Stimulated activated CD4-positive, alpha-beta T cell treated with anti-CD3 and anti-CD28 coated beads, Interleukin-15, amount 100 ng/mL, for 1 hour (primary cell): Measurements from ENCODE around the gene SUCLA2.
"Not testable (repeated sequence)": the region's sequence is repeated elsewhere in the genome, so short reads cannot be mapped to it uniquely, and the experiment has no call there.

Experiments
- DNase-seq, 2 donors: peaks; one replicate each; pipeline ENCODE4 v3.0.0-alpha.2; 2020; ENCODE audit warnings: low read depth in 1 of 2, low spot score in 1 of 2

Gene SUCLA2

GRCh38 chr13:48001114-48001881, at the start of gene SUCLA2:
SUCLA2 (minus strand) TSS chr13:48001273; CDS start chr13:48001269, 4 bp downstream.
- peak; percentile 77 to 91 for DNase-seq

GRCh38 chr13:48050550-48050949, 49.5 kb upstream of the SUCLA2 start:
- DNase-seq = no peak

DNA sequence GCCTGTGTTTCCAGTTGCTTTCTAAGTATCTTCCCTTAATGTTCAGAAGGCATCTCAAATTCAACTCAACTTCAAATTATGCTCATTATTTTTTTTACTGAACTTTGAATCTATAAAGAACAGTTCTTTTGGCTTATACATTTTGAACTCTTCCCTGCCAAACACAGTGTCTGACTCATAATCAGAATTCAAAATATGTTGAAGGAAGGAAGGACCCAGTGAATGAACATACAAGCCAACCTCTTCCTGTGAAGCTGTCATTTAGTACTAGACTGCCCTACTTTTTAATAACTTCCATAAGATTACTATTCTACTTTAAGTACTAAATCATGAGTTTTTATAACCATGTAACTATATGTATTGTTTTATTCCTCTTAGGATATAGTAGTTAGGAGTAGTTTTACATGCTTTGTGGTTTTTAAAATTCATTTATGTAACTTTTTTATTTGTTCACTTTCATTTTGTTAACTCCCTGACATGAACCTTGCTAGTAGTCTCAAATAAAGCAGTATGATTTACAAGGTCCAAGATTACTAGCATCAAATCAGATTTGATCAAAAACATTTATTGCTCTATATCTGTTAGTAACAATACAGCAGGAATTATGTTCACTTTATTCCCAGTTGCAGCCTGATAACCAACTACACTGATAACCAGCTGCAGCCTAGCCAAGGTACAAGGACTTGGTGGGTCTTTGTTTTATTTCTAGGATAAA, 42.9 kb upstream of the SUCLA2 start:
- DNase-seq = no peak

- DNase-seq = no peak
These were observed 41.8 kb upstream of the SUCLA2 start for GRCh38 chr13:48042894-48043293.

GRCh38 chr13:48040896-48041295, 39.8 kb upstream of the SUCLA2 start:
- DNase-seq = no peak

- DNase-seq = no peak
These were observed 39.0 kb upstream of the SUCLA2 start for GRCh38 chr13:48040049-48040448.

- no peak for DNase-seq
These were observed 37.7 kb upstream of the SUCLA2 start for GRCh38 chr13:48038761-48039160.

DNA sequence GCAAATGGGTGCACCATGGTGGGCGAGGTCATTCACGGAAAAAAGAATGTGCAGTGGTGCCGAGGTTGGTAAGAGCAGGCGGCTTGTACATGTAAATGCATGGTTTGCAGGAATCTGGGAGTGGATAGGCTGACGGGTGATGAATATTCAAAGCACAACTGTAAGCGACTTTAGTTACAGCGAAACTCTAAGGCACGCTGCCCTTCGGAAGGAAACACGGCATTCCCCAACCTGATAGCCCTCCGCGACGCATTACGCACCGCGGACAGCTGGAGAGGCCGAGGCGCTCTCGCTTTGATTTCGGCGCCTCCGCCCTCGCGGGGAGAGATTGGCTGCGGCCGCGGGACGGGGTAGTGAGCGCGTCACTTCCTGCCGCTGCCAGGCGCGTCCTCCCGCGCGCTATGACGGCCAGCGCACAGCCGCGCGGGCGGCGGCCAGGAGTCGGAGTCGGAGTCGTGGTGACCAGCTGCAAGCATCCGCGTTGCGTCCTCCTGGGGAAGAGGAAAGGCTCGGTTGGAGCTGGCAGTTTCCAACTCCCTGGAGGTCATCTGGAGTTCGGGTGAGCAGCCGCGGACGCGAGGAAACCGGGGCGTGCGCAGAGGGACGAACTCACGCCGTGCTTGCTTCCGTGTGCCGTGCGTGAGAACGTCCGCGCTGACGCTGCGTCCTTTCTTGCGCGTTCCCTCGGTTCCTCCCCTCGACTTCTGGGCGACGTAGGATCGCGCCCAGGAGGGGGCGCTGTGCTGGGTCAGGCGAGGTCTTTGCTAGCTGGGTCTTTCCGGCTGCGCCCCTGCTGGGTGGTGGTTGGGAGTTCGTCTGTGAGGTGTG, 36.5 kb upstream of the SUCLA2 start, which contains the start of gene NUDT15:
Gene NUDT15 (plus strand): TSS at position 381 of the 828 bp plus-strand sequence. CDS start 21 bp downstream, at position 402.
- peak; percentile 89 to 90 for DNase-seq

DNA sequence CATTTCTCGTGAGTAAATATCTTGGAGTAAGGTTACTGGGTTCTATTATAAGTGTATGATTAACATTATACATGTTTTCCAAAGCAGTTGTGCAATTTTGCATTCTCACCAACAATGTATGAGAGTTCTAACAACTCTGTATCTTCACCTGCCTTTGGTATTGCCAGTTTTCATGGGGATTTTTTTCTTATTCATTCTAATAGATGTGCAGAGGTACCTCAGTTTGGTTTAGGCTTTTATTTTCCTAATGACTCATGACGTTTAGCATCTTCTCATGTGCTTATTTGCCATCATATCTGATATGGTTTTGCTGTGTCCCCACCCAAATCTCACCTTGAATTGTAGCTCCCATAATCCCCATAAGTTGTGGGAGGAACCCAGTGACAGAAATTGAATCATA, 28.8 kb upstream of the SUCLA2 start:
- no peak for DNase-seq

DNA sequence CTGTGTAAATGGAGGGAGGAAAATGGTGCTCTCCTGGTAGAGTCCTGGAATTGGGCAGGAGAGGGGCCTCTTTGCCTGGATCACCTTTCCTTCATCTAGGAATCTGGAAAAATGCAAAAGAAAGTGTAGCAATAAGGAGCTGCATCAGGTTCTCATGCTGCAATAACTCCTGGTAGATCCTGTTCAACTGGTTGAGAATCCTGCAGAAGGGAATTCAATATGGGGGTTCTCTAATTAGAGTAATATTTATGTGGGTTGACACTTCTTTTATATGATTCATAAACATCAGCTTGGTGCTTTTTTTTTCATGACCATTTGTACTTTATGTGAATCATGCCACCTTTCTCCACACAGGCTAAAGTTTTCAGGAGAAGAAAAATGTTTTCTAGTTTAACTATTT, 27.0 kb upstream of the SUCLA2 start:
- no peak for DNase-seq

GRCh38 chr13:48019796-48020195, 18.7 kb upstream of the SUCLA2 start:
- no peak for DNase-seq

GRCh38 chr13:48018637-48019036, 17.6 kb upstream of the SUCLA2 start:
- DNase-seq = no peak

GRCh38 chr13:48014359-48014758, 13.3 kb upstream of the SUCLA2 start:
- DNase-seq = no peak

DNA sequence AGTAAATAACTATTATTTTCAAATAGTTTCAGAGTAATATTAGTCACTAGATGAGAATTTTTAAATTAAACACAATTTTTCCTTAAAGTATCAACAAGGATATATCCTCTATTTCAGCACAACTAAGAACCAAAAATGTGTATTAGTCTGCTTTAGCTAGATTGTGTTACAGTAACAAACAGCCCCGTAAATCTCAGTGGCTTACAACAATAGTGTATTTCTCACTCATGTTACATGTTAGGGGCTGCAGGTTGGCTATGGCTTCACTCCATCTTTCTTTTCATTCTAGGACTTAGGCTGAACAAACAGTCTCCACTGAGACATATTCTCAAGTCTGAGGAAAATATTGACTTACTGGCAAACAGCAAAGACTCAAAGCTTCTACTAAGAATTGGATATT, 11.6 kb upstream of the SUCLA2 start:
- DNase-seq = no peak

- DNase-seq = no peak
These were observed 9.6 kb upstream of the SUCLA2 start for GRCh38 chr13:48010698-48011097.

DNA sequence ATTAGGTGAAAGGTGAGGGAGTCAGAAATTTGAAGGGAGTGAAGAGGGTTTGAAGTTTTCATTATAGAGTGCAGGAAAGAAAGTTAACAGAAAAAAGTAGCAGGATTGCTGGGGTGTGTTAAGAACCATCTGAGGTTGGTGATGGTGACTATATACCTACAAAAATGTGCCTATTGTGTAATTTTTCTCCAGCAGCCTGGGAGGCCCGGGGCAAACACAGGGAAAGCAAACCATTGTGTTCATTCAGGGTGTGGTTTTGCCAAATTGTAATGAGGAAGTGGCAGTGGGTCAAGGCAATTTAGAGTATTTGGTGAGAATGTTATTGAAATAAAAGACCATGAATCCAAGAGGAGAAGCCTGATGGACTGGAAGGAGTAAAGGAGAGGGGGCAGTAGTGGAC, 8.2 kb upstream of the SUCLA2 start:
- no peak for DNase-seq

- no peak for DNase-seq
These were observed 5.3 kb upstream of the SUCLA2 start for GRCh38 chr13:48006396-48006795.

DNA sequence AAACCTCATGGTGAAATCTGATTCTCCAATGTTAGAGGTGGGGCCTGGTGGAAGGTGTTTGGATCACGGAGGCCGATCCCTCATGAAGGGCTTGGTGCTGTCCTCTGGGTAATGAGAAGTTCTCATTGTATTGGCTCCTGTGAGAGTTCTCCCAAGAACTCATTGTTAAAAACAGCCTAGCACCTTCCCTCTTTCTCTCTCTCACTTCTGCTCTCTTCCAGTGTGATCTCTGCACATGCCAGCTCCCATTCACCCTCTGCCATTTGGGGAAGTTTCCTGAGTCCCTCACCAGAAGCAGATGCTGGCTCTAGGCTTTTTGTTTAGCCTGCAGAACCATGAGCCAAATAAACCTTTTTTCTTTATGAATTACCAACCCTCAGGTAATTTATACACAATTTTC, 3.1 kb upstream of the SUCLA2 start:
- DNase-seq = no peak

DNA sequence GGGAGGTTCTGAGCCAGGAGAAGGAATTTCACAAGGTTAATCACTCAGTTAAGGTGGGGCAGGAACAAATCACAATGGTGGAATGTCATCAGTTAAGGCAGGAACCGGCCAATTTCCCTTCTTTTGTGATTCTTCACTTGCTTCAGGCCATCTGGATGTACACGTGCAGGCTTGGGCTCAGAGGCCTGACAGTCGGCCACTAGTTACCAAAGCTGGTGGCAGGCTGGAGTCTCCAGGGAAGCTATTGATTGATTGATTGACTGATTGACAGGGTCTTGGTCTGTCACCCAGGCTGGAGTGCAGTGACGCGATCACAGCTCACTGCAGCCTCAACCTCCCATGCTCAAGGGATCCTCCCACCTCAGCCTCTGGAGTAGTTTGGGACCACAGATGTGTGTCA, 926 bp upstream of the SUCLA2 start:
- not testable (repeated sequence) for DNase-seq

DNA sequence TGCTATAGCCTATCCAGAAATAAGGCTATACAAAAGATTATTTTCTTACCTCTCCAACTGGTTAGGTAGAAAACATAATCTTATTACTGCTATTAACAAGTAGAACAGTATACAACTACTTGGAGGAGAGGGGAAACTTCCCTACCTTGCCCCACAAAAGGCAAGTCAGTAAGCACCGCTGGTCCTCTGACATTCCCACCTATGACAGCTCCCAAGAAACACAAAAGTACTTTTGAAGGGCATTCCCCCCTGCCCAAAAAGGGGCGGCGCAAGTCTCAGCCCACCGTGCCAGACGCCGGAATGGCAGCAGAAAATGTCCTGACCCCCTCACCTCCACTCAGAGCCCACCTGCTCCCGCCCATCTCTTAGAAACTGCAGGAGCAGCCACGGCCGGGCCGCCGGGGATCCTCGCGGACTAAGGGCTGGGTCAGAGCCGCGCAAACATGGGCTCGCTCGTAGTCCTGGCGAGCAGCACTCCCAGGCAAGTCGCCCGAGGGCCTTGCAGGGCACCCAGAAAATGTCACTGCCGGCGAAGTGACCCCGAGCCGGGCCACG, 437 bp downstream of the SUCLA2 start:
- no peak for DNase-seq

GRCh38 chr13:47999973-48000372, 1.1 kb downstream of the SUCLA2 start:
- no peak for DNase-seq
